SK-N-SH treated with all-trans-retinoic acid at 6 μM for 48 hours (cell line): ENCODE measurements around the gene USP12.

Experiments used
- ATAC-seq: fragments of 200-7000 bp; cut with Tn5 transposase; 3 replicates; pipeline ENCODE4 v1.9.1; 2020; ENCODE audit warnings: mild to moderate bottlenecking, moderate library complexity
- BACH2 ChIP-seq: fragments of 250-450 bp; sonication (Bioruptor Pico); IDR thresholded peaks from 2 replicates; pipeline ENCODE4 v1.9.0; 2021; ENCODE audit warnings: mild to moderate bottlenecking, borderline replicate concordance
- CREB5 ChIP-seq: fragments of 250-450 bp; sonication (Bioruptor Pico); IDR thresholded peaks from 2 replicates; pipeline ENCODE4 v1.5.1; 2020; ENCODE audit warnings: low read depth, mild to moderate bottlenecking, moderate library complexity
- CSDC2 ChIP-seq: fragments of 250-450 bp; sonication (Bioruptor Pico); IDR thresholded peaks from 2 replicates; pipeline ENCODE4 v1.5.0; 2020; ENCODE audit warnings: mild to moderate bottlenecking, moderate library complexity
- CSRNP3 ChIP-seq: fragments of 250-450 bp; sonication (Bioruptor Pico); IDR thresholded peaks from 2 replicates; pipeline ENCODE4 v1.5.1; 2021; ENCODE audit warnings: mild to moderate bottlenecking, moderate library complexity
- ESRRG ChIP-seq: fragments of 250-450 bp; sonication (Bioruptor Pico); IDR thresholded peaks from 2 replicates; pipeline ENCODE4 v1.6.1; 2021; ENCODE audit warnings: mild to moderate bottlenecking
- GLIS3 ChIP-seq: fragments of 250-450 bp; sonication (Bioruptor Pico); IDR thresholded peaks from 2 replicates; pipeline ENCODE4 v1.5.0; 2020; ENCODE audit warnings: mild to moderate bottlenecking, moderate library complexity
- ISL1 ChIP-seq: fragments of 250-450 bp; sonication (Bioruptor Pico); IDR thresholded peaks from 2 replicates; pipeline ENCODE4 v2.1.2; 2022; ENCODE audit warnings: mild to moderate bottlenecking, moderate library complexity
- PATZ1 ChIP-seq: fragments of 250-450 bp; sonication (Bioruptor Pico); IDR thresholded peaks from 2 replicates; pipeline ENCODE4 v1.8.0; 2020; ENCODE audit warnings: mild to moderate bottlenecking, moderate library complexity, borderline replicate concordance
- POU6F1 ChIP-seq: fragments of 250-450 bp; sonication (Bioruptor Pico); IDR thresholded peaks from 2 replicates; pipeline ENCODE4 v1.8.0; 2021; ENCODE audit warnings: low read depth, mild to moderate bottlenecking, moderate library complexity, borderline replicate concordance
- PPARA ChIP-seq: fragments of 250-450 bp; sonication (Bioruptor Pico); IDR thresholded peaks from 2 replicates; pipeline ENCODE4 v1.5.0; 2020; ENCODE audit warnings: mild to moderate bottlenecking, borderline replicate concordance
- SNAI2 ChIP-seq: fragments of 250-450 bp; sonication (Bioruptor Pico); IDR thresholded peaks from 2 replicates; pipeline ENCODE4 v1.5.0; 2020; ENCODE audit warnings: mild to moderate bottlenecking, moderate library complexity
- TCF4 ChIP-seq: fragments of 250-450 bp; sonication (Bioruptor Pico); IDR thresholded peaks from 2 replicates; pipeline ENCODE4 v1.8.0; 2021; ENCODE audit warnings: mild to moderate bottlenecking, moderate library complexity, borderline replicate concordance
- TSHZ2 ChIP-seq: fragments of 250-450 bp; sonication (Bioruptor Pico); IDR thresholded peaks from 2 replicates; pipeline ENCODE4 v1.5.0; 2020; ENCODE audit warnings: mild to moderate bottlenecking, moderate library complexity
- ZFP3 ChIP-seq: fragments of 250-450 bp; sonication (Bioruptor Pico); IDR thresholded peaks from 2 replicates; pipeline ENCODE4 v1.5.0; 2020; ENCODE audit warnings: mild to moderate bottlenecking, moderate library complexity
- ZFP30 ChIP-seq: fragments of 450-650 bp; formaldehyde crosslinking; IDR thresholded peaks from 2 replicates; pipeline ENCODE4 v1.5.0; 2022; ENCODE audit warnings: mild to moderate bottlenecking, moderate library complexity
- ZNF8 ChIP-seq: fragments of 450-650 bp; formaldehyde crosslinking; IDR thresholded peaks from 2 replicates; pipeline ENCODE4 v1.5.0; 2020; ENCODE audit warnings: mild to moderate bottlenecking, moderate library complexity

USP12 gene

GRCh38 chr13:27081893-27082679, 89.5 kb downstream of the USP12 start:
- TF ChIP-seq ZFP3 (CRISPR knock-in tag) (no peak), CSRNP3 (CRISPR knock-in tag) (no peak), ISL1 (no peak), BACH2 (no peak), GLIS3 (CRISPR knock-in tag) (no peak), POU6F1 (CRISPR knock-in tag) (no peak), PPARA (CRISPR knock-in tag) (no peak), ZFP30 (CRISPR knock-in tag) (no peak), CSDC2 (CRISPR knock-in tag) (no peak)
- TF ChIP-seq, all 23 proteins: peak for 0
- ATAC-seq, result no peak

GRCh38 chr13:27080018-27080948, 91.3 kb downstream of the USP12 start:
- no peak; the same call in 2 of the 3 replicates for ATAC-seq
- no peak for TF ChIP-seq CSDC2 (CRISPR knock-in tag)
- TF ChIP-seq ZNF8 (CRISPR knock-in tag), result no peak
- TF ChIP-seq GLIS3 (CRISPR knock-in tag), result no peak
- TF ChIP-seq ESRRG, result no peak
- TF ChIP-seq POU6F1 (CRISPR knock-in tag), result no peak
- TF ChIP-seq CREB5, result no peak
- no peak for TF ChIP-seq SNAI2 (CRISPR knock-in tag)
- no peak for TF ChIP-seq TCF4 (CRISPR knock-in tag)
- TF ChIP-seq PATZ1 (CRISPR knock-in tag), result no peak
- TF ChIP-seq ISL1, result no peak
- TF ChIP-seq TSHZ2 (CRISPR knock-in tag), result no peak
